Gastrocnemius medialis (tissue), 4 donors: ENCODE measurements around the gene ABL1. TPM values are rescaled to one million over a fixed set of nuclear protein-coding genes. Genes with fewer than 3 reads are reported as not detected.
A peak's percentile ranks its signal among the peaks of the same experiment; 100 is the strongest.

Source experiments
- ATAC-seq, 2 donors: fragments of 150-250 bp; one replicate each; pipeline ENCODE4 v1.9.1; 2016
- DNase-seq, 2 donors: peaks; one replicate each; pipeline ENCODE4 v3.0.0-alpha.2; 2019
- H3K27ac ChIP-seq, 4 donors: fragments of 200-600 bp; sonication (generic); 1 replicate in 1 of 4; 2 replicates in 3 of 4; pipeline ENCODE4 v1.5.1; 2016 to 2018; ENCODE audit warnings: mild to moderate bottlenecking in 2 of 4, moderate library complexity in 1 of 4
- H3K27me3 ChIP-seq, 3 donors: fragments of 200-600 bp; sonication (generic) in 2 of 3; 1 replicate in 1 of 3; 2 replicates in 2 of 3; pipeline versions ENCODE4 v1.5.1 to v1.6.0; 2016 to 2019; ENCODE audit warnings: mild to moderate bottlenecking in 1 of 3, moderate library complexity in 1 of 3
- H3K36me3 ChIP-seq, 2 donors: fragments of 200-600 bp; sonication (generic) in 1 of 2; one replicate each; pipeline ENCODE4 v1.5.1; 2017 to 2018
- H3K4me1 ChIP-seq, 2 donors: fragments of 200-600 bp; sonication (generic) in 1 of 2; one replicate each; pipeline ENCODE4 v1.5.1; 2016 to 2017; ENCODE audit warnings: mild to moderate bottlenecking in 2 of 2
- H3K4me3 ChIP-seq, 4 donors: fragments of 200-600 bp; sonication (generic) in 3 of 4; 1 replicate in 1 of 4; 2 replicates in 3 of 4; pipeline ENCODE4 v1.5.1; 2016 to 2019; ENCODE audit warnings: mild to moderate bottlenecking in 2 of 4
- H3K9me3 ChIP-seq, 3 donors: fragments of 200-600 bp; sonication (generic) in 2 of 3; 1 replicate in 1 of 3; 2 replicates in 2 of 3; pipeline ENCODE4 v1.5.1; 2016 to 2019
- POLR2A ChIP-seq, 2 donors: fragments of 450-650 bp; IDR thresholded peaks; one replicate each; pipeline ENCODE4 v1.6.1; 2017; ENCODE audit warnings: antibody characterized with exemption in 2 of 2, mild to moderate bottlenecking in 2 of 2, moderate library complexity in 2 of 2
- in situ Hi-C, 4 donors: fragments of 200-750 bp; cut with MboI; loops; one replicate each; pipeline versions ENCODE4 v1.15.0 to v1.8.0; 2017; ENCODE audit warnings: low sequenced_read_pairs in 4 of 4
- intact Hi-C: fragments of 100-400 bp; cut with DNase I; formaldehyde crosslinking; loops from one replicate; pipeline ENCODE4 v1.15.1; 2023; ENCODE audit warnings: low total_unique reads
- total RNA-seq, 4 donors: library from RNA; depleted of rRNA; stranded (reverse); fragments of >200 nt; gene quantifications; one replicate each; pipeline versions ENCODE4 v1.1.0 to v1.2.3, GENCODE V29; 2016
- TF ChIP-seq, protein P1 (sequence below), 5 experiments: fragments of 450-650 bp in 3 of 5; fragments of 200-600 bp in 2 of 5; sonication (generic) in 2 of 5; IDR thresholded peaks in 4 of 5; conservative IDR thresholded peaks in 1 of 5; 1 replicate in 4 of 5; 2 replicates in 1 of 5; pipeline ENCODE4 v1.5.1; 2016 to 2019; ENCODE audit warnings: antibody characterized with exemption in 5 of 5, mild to moderate bottlenecking in 3 of 5, moderate library complexity in 3 of 5

The ABL1 gene
- total RNA-seq, 4 donors from 2014 or later = 22.8 to 55.5 (median 28.5) TPM

DNA sequence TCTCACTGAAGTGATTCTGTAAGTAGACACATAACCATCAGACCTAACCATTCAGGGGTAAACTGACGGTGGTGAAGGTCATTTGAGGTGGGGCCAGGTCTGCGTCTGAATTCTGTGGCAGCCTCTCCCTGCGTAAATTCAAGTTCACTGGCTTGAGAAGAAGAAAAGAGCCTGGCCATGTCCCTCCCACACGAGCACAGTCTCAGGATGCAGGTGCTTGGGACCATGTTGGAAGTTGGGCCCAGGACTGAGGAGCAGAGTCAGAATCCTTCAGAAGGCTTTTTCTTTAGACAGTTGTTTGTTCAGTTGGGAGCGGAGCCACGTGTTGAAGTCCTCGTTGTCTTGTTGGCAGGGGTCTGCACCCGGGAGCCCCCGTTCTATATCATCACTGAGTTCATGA, 37.5 kb downstream of the ABL1 start:
- Histone ChIP-seq H3K4me3 (no peak overlapping the region), H3K36me3 (peaks cover 0 to 36% of the 10 kb centered on the region in 2 donors), H3K9me3 (no peaks in the 10 kb centered on the region), H3K4me1 (peaks cover 12 to 16% of the 10 kb centered on the region in 2 donors), H3K27me3 (no peaks in the 10 kb centered on the region), H3K27ac (peak overlapping the region in 1 of 4 donors; percentile 41)
- intact Hi-C loops = no loop called here
- ATAC-seq = no peak
- TF ChIP-seq POLR2A (IDR thresholded peaks at IDR 0.05) = no peak
- TF ChIP-seq, protein P1, sequence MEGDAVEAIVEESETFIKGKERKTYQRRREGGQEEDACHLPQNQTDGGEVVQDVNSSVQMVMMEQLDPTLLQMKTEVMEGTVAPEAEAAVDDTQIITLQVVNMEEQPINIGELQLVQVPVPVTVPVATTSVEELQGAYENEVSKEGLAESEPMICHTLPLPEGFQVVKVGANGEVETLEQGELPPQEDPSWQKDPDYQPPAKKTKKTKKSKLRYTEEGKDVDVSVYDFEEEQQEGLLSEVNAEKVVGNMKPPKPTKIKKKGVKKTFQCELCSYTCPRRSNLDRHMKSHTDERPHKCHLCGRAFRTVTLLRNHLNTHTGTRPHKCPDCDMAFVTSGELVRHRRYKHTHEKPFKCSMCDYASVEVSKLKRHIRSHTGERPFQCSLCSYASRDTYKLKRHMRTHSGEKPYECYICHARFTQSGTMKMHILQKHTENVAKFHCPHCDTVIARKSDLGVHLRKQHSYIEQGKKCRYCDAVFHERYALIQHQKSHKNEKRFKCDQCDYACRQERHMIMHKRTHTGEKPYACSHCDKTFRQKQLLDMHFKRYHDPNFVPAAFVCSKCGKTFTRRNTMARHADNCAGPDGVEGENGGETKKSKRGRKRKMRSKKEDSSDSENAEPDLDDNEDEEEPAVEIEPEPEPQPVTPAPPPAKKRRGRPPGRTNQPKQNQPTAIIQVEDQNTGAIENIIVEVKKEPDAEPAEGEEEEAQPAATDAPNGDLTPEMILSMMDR (IDR thresholded peaks at IDR 0.05 in 4 of 5, conservative IDR thresholded peaks at IDR 0.05 in 1 of 5) = no peak
- DNase-seq = no peak
- in situ Hi-C loops = no loop called here

DNA sequence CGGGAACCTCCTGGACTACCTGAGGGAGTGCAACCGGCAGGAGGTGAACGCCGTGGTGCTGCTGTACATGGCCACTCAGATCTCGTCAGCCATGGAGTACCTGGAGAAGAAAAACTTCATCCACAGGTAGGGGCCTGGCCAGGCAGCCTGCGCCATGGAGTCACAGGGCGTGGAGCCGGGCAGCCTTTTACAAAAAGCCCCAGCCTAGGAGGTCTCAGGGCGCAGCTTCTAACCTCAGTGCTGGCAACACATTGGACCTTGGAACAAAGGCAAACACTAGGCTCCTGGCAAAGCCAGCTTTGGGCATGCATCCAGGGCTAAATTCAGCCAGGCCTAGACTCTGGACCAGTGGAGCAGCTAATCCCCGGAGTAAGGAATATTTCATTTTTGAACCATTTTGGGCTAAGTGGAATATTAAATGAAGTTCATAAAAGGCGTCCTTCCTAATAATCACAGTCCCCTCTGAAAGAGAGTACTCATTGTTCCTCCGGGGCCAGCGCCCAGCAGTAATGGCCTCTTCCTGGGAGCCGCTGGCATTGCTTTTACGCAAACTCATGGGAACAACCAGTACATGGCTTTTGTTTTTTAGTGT, 38.0 kb downstream of the ABL1 start:
- Histone ChIP-seq H3K27ac (peak overlapping the region in 2 of 4 donors; percentile 26 to 41), H3K27me3 (no peaks in the 10 kb centered on the region), H3K4me3 (no peak overlapping the region), H3K36me3 (peaks cover 0 to 38% of the 10 kb centered on the region in 2 donors), H3K9me3 (no peaks in the 10 kb centered on the region), H3K4me1 (peaks cover 12 to 16% of the 10 kb centered on the region in 2 donors)
- intact Hi-C loops = no loop called here
- DNase-seq (peak in 1 of 2 donors; percentile 54), ATAC-seq (peak; percentile 71 to 91)
- in situ Hi-C loops = no loop called here
- TF ChIP-seq, protein P1 (IDR thresholded peaks at IDR 0.05 in 4 of 5, conservative IDR thresholded peaks at IDR 0.05 in 1 of 5) = no peak
- TF ChIP-seq POLR2A (IDR thresholded peaks at IDR 0.05) = no peak

DNA sequence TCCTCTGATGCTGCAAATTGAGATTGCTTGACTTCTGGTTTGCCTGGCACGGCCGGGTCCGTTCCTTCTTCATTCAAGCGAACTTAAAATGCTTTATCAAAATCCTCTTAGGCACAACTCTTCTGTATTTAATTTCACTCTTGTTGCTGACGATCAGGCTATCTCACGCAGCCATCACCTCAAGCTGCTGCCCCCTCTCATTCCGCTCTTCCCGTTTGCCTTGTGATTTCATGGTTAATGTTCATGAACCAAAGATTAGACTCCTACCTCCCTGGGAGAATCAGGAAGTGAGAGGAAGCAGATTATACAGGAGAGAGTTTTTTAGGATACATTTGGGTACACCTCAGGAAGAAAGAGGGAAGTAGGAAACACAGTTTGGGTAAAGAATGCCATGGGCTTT, 38.9 kb downstream of the ABL1 start:
- intact Hi-C loops = no loop called here

DNA sequence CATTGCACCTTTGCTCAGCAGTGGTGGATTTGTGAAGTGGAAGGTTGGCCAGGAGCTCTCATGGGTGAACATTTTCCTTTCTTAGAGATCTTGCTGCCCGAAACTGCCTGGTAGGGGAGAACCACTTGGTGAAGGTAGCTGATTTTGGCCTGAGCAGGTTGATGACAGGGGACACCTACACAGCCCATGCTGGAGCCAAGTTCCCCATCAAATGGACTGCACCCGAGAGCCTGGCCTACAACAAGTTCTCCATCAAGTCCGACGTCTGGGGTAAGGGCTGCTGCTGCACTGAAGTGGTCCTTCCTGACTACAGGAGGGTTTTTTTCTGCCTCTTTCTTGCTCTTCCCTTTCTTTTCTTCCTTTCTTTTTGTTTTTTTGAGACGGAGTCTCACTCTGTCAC, 39.7 kb downstream of the ABL1 start:
- Histone ChIP-seq H3K27me3 (no peaks in the 10 kb centered on the region), H3K4me1 (peaks cover 12 to 16% of the 10 kb centered on the region in 2 donors), H3K27ac (no peak overlapping the region), H3K36me3 (peaks cover 0 to 56% of the 10 kb centered on the region in 2 donors), H3K4me3 (no peak overlapping the region), H3K9me3 (no peaks in the 10 kb centered on the region)
- intact Hi-C loops = no loop called here
- ATAC-seq = no peak
- in situ Hi-C loops = no loop called here
- no peak for TF ChIP-seq POLR2A (IDR thresholded peaks at IDR 0.05)
- TF ChIP-seq, protein P1 (IDR thresholded peaks at IDR 0.05 in 4 of 5, conservative IDR thresholded peaks at IDR 0.05 in 1 of 5) = no peak
- DNase-seq = no peak

More for the DNA sequence above, 38.9 kb downstream of the ABL1 start:
- Histone ChIP-seq H3K4me3 (no peak overlapping the region), H3K4me1 (peaks cover 12 to 16% of the 10 kb centered on the region in 2 donors), H3K27me3 (no peaks in the 10 kb centered on the region), H3K27ac (no peak overlapping the region), H3K9me3 (no peaks in the 10 kb centered on the region), H3K36me3 (peaks cover 0 to 48% of the 10 kb centered on the region in 2 donors)
- no peak for DNase-seq
- no peak for ATAC-seq
- TF ChIP-seq, protein P1 (IDR thresholded peaks at IDR 0.05 in 4 of 5, conservative IDR thresholded peaks at IDR 0.05 in 1 of 5) = no peak
- TF ChIP-seq POLR2A (IDR thresholded peaks at IDR 0.05) = no peak
- in situ Hi-C loops = no loop called here
